Hepatic stellate cell (primary cell): ENCODE results near the gene MAS1L.

ENCODE experiments used
- DNase-seq: peaks from one replicate; pipeline ENCODE4 v3.0.0; 2011; ENCODE audit warnings: low spot score

The MAS1L gene

GRCh38 chr6:29510202-29510601 is 22.4 kb upstream of the MAS1L start:
- DNase-seq = no peak

- DNase-seq = no peak
Measured at GRCh38 chr6:29509711-29510110, 22.0 kb upstream of the MAS1L start.

- DNase-seq = no peak
Measured at GRCh38 chr6:29509239-29509638, 21.5 kb upstream of the MAS1L start.

GRCh38 chr6:29507319-29507718 is 19.6 kb upstream of the MAS1L start:
- no peak for DNase-seq

- no peak for DNase-seq
Measured at GRCh38 chr6:29506446-29507067, 18.8 kb upstream of the MAS1L start.

- no peak for DNase-seq
Measured at GRCh38 chr6:29505808-29506207, 18.1 kb upstream of the MAS1L start.

GRCh38 chr6:29504961-29505360 is 17.2 kb upstream of the MAS1L start:
- no peak for DNase-seq

GRCh38 chr6:29502597-29502996 is 14.8 kb upstream of the MAS1L start:
- DNase-seq = no peak

GRCh38 chr6:29502181-29502580 is 14.4 kb upstream of the MAS1L start:
- DNase-seq = no peak

- DNase-seq = no peak
Measured at GRCh38 chr6:29501106-29501505, 13.3 kb upstream of the MAS1L start.

- DNase-seq = no peak
Measured at GRCh38 chr6:29500594-29500993, 12.8 kb upstream of the MAS1L start.

GRCh38 chr6:29499704-29500103 is 11.9 kb upstream of the MAS1L start:
- no peak for DNase-seq

GRCh38 chr6:29496961-29497360 is 9.2 kb upstream of the MAS1L start:
- DNase-seq = no peak

- no peak for DNase-seq
Measured at GRCh38 chr6:29495571-29495970, 7.8 kb upstream of the MAS1L start.

- DNase-seq = no peak
Measured at GRCh38 chr6:29494131-29494530, 6.4 kb upstream of the MAS1L start.

GRCh38 chr6:29493261-29493660 is 5.5 kb upstream of the MAS1L start:
- no peak for DNase-seq

GRCh38 chr6:29491574-29491973 is 3.8 kb upstream of the MAS1L start:
- no peak for DNase-seq

- DNase-seq = no peak
Measured at GRCh38 chr6:29490552-29490951, 2.8 kb upstream of the MAS1L start.

- DNase-seq = no peak
Measured at GRCh38 chr6:29490055-29490454, 2.3 kb upstream of the MAS1L start.

GRCh38 chr6:29489286-29489685 is 1.5 kb upstream of the MAS1L start:
- no peak for DNase-seq

- no peak for DNase-seq
Measured at GRCh38 chr6:29488874-29489273, 1.1 kb upstream of the MAS1L start.

- DNase-seq = no peak
Measured at GRCh38 chr6:29487131-29487530, 625 bp downstream of the MAS1L start.

- no peak for DNase-seq
Measured at GRCh38 chr6:29486577-29486976, 1.2 kb downstream of the MAS1L start.

- no peak for DNase-seq
Measured at GRCh38 chr6:29483735-29484134, 4.0 kb downstream of the MAS1L start.

GRCh38 chr6:29483186-29483585 is 4.6 kb downstream of the MAS1L start:
- DNase-seq = no peak
